Panc1 (cell line): ENCODE results near the gene SLX4IP. TPM values are rescaled to one million over a fixed set of nuclear protein-coding genes. Genes with fewer than 3 reads are reported as not detected.

ENCODE experiments used
- ATAC-seq: fragments of 200-7000 bp; cut with Tn5 transposase; 2 replicates; pipeline ENCODE4 v1.9.1; 2020; ENCODE audit warnings: mild to moderate bottlenecking, moderate library complexity
- BruUV-seq: library from RNA; stranded (reverse); fragments of 400-500 nt; replicated peaks from 2 replicates; lab custom pipeline; 2021; lab: Mats Ljungman, UMichigan
- CTCF ChIA-PET: fragments of 300-600 bp; sonication (Branson Sonifier 250); formaldehyde crosslinking; loops from one replicate; lab custom pipeline; 2022; ENCODE audit warnings: antibody characterized with exemption; lab: Charles Lee
- POLR2A ChIA-PET: fragments of 300-600 bp; sonication (Branson Sonifier 250); formaldehyde crosslinking; loops from one replicate; lab custom pipeline; 2022; ENCODE audit warnings: antibody characterized with exemption; lab: Charles Lee
- DNase-seq: peaks from one replicate; pipeline ENCODE4 v3.0.0-alpha.2; 2010; ENCODE audit warnings: low read depth, low spot score
- H3K27ac ChIP-seq: 2 replicates; pipeline ENCODE4 v1.5.1; 2011; ENCODE audit warnings: mild to moderate bottlenecking, low read length, inconsistent platforms
- H3K27me3 ChIP-seq: fragments of 200-500 bp; sonication (Bioruptor generic); 2 replicates; pipeline ENCODE4 v1.6.0; 2014; ENCODE audit warnings: low read length, inconsistent platforms; ENCODE audit not compliant: control insufficient read depth, insufficient read depth
- H3K36me3 ChIP-seq: fragments of 200-500 bp; sonication (Bioruptor generic); 2 replicates; pipeline ENCODE4 v1.5.1; 2014; ENCODE audit warnings: inconsistent platforms, mild to moderate bottlenecking, low read length, moderate library complexity; ENCODE audit not compliant: control insufficient read depth, insufficient read depth
- H3K4me1 ChIP-seq: 2 replicates; pipeline ENCODE4 v1.5.1; 2011; ENCODE audit warnings: inconsistent platforms, mild to moderate bottlenecking, low read length, moderate library complexity; ENCODE audit not compliant: control insufficient read depth, insufficient read depth
- H3K4me3 ChIP-seq, 2 experiments: 2 replicates each; pipeline ENCODE4 v1.5.1; 2011 to 2012; ENCODE audit warnings: low read depth in 2 of 2, low read length in 2 of 2, mild to moderate bottlenecking in 2 of 2, inconsistent platforms in 1 of 2, moderate library complexity in 1 of 2
- H3K9me3 ChIP-seq: fragments of 200-500 bp; sonication (Bioruptor generic); 2 replicates; pipeline ENCODE4 v1.5.1; 2014; ENCODE audit warnings: low read depth, mild to moderate bottlenecking, inconsistent platforms, low read length, moderate library complexity; ENCODE audit not compliant: control insufficient read depth, insufficient read depth
- CTCF ChIP-seq: fragments of 450-650 bp; IDR thresholded peaks from 2 replicates; pipeline ENCODE4 v1.5.1; 2017; ENCODE audit warnings: mild to moderate bottlenecking
- POLR2AphosphoS5 ChIP-seq: IDR thresholded peaks from 2 replicates; pipeline ENCODE4 v1.6.1; 2012; ENCODE audit warnings: mild to moderate bottlenecking, low read depth, low read length, moderate library complexity
- REST ChIP-seq, 2 experiments: IDR thresholded peaks; 2 replicates each; pipeline ENCODE4 v1.6.1; 2011 to 2012; ENCODE audit warnings: low read depth in 2 of 2, control low read depth in 1 of 2, low read length in 1 of 2, mild to moderate bottlenecking in 1 of 2, moderate library complexity in 1 of 2; ENCODE audit not compliant: insufficient read depth in 1 of 2
- SIN3A ChIP-seq: IDR thresholded peaks from 2 replicates; pipeline ENCODE4 v1.6.1; 2012; ENCODE audit warnings: low read depth, mild to moderate bottlenecking, low read length, moderate library complexity, borderline replicate concordance; ENCODE audit not compliant: insufficient read depth
- TCF7L2 ChIP-seq: IDR thresholded peaks from 2 replicates; pipeline ENCODE4 v1.6.1; 2011; ENCODE audit warnings: mild to moderate bottlenecking, low read depth, low read length, inconsistent platforms
- in situ Hi-C: cut with HindIII; loops from 2 replicates; pipeline ENCODE4 v1.10.0; 2016; ENCODE audit warnings: low sequenced_read_pairs, low pct_unique_long_range_greater_than_20kb
- intact Hi-C: fragments of 100-400 bp; cut with micrococcal nuclease; formaldehyde crosslinking; loops from one replicate; pipeline ENCODE4 v1.10.0; 2022; ENCODE audit not compliant: unreplicated experiment
- total RNA-seq: library from RNA; stranded (reverse); gene quantifications from one replicate; pipeline ENCODE4 v1.2.1, GENCODE V29; 2021; ENCODE audit not compliant: unreplicated experiment

The SLX4IP gene
- total RNA-seq, 1 experiment from 2014 or later, result 5.4 TPM

GRCh38 chr20:10497791-10498190 lies 62.7 kb downstream of the SLX4IP start:
- intact Hi-C loops, result no loop called here
- Histone ChIP-seq H3K9me3 (no peaks in the 10 kb centered on the region), H3K4me1 (peaks cover 5% of the 10 kb centered on the region; the same call in 1 of the 2 replicates), H3K27me3 (no peaks in the 10 kb centered on the region), H3K4me3 (no peak overlapping the region), H3K27ac (no peak overlapping the region), H3K36me3 (no peaks in the 10 kb centered on the region)
- POLR2A ChIA-PET, result no interaction called here
- in situ Hi-C loops, result no loop called here
- ATAC-seq (no peak), DNase-seq (no peak)
- BruUV-seq, result no TSS peak
- TF ChIP-seq SIN3A (no peak), CTCF (no peak)
- CTCF ChIA-PET, result no interaction called here

- no TSS peak for BruUV-seq
Measured at GRCh38 chr20:10498200-10498599, 63.1 kb downstream of the SLX4IP start.

GRCh38 chr20:10501402-10501801 lies 66.3 kb downstream of the SLX4IP start:
- H3K27ac ChIP-seq, result no peak overlapping the region
- DNase-seq, result no peak
- POLR2A ChIA-PET, result no interaction called here
- intact Hi-C loops (no loop called here), in situ Hi-C loops (no loop called here)
- H3K4me3 ChIP-seq, result no peak overlapping the region
- H3K4me1 ChIP-seq, result peaks cover 11% of the 10 kb centered on the region; the same call in 1 of the 2 replicates
- ATAC-seq, result no peak
- H3K9me3 ChIP-seq, result no peaks in the 10 kb centered on the region
- no peak for TF ChIP-seq SIN3A
- no peak for TF ChIP-seq TCF7L2
- TF ChIP-seq REST (IDR thresholded peaks at IDR 0.05; ENCODE audit: insufficient read depth in 1 of 2, low read depth in 2 of 2, low read length in 1 of 2), result no peak
- BruUV-seq, result no TSS peak
- H3K27me3 ChIP-seq, result no peaks in the 10 kb centered on the region
- H3K36me3 ChIP-seq, result no peaks in the 10 kb centered on the region
- CTCF ChIA-PET, result no interaction called here

More at GRCh38 chr20:10498200-10498599, 63.1 kb downstream of the SLX4IP start:
- no peak overlapping the region for H3K4me3 ChIP-seq
- ChIA-PET CTCF (no interaction called here), POLR2A (no interaction called here)
- in situ Hi-C loops (no loop called here), intact Hi-C loops (no loop called here)
- H3K36me3 ChIP-seq, result no peaks in the 10 kb centered on the region
- TF ChIP-seq CTCF, result no peak
- TF ChIP-seq SIN3A, result no peak
- no peak for TF ChIP-seq TCF7L2
- TF ChIP-seq POLR2AphosphoS5, result no peak
- H3K27ac ChIP-seq, result no peak overlapping the region
- H3K9me3 ChIP-seq, result no peaks in the 10 kb centered on the region
- peaks cover 5% of the 10 kb centered on the region; the same call in 1 of the 2 replicates for H3K4me1 ChIP-seq
- no peaks in the 10 kb centered on the region for H3K27me3 ChIP-seq
- no peak for DNase-seq
- ATAC-seq, result no peak
